Osteoblast (primary cell): ENCODE results near the gene TMEM141. TPM values are rescaled to one million over a fixed set of nuclear protein-coding genes. Genes with fewer than 3 reads are reported as not detected.

Experiments
- DNase-seq: peaks from one replicate; pipeline ENCODE4 v3.0.0; 2011; ENCODE audit warnings: low spot score, mixed read lengths; ENCODE audit not compliant: insufficient read length; ENCODE audit errors: missing footprints
- H2AFZ ChIP-seq: 2 replicates; pipeline ENCODE4 v1.6.0; 2011; ENCODE audit warnings: mild to moderate bottlenecking, low read length
- H3K27ac ChIP-seq: 2 replicates; pipeline ENCODE4 v1.5.1; 2011; ENCODE audit warnings: mild to moderate bottlenecking, low read depth, low read length, moderate library complexity
- H3K27me3 ChIP-seq: 2 replicates; pipeline ENCODE4 v1.6.0; 2012; ENCODE audit warnings: mild to moderate bottlenecking, control low read depth, inconsistent platforms, low read length, moderate library complexity; ENCODE audit not compliant: insufficient read depth
- H3K36me3 ChIP-seq: 2 replicates; pipeline ENCODE4 v1.5.1; 2011; ENCODE audit warnings: mild to moderate bottlenecking, low read length, control low read depth, moderate library complexity; ENCODE audit not compliant: insufficient read depth
- H3K4me1 ChIP-seq: 2 replicates; pipeline ENCODE4 v1.5.1; 2011; ENCODE audit warnings: mild to moderate bottlenecking, low read length, control low read depth, moderate library complexity; ENCODE audit not compliant: insufficient read depth
- H3K4me2 ChIP-seq: 2 replicates; pipeline ENCODE4 v1.6.0; 2011; ENCODE audit warnings: mild to moderate bottlenecking, low read length; ENCODE audit not compliant: insufficient read depth
- H3K4me3 ChIP-seq: fragments of 200-600 bp; sonication (generic); 3 replicates; pipeline ENCODE4 v1.5.1; 2012; ENCODE audit warnings: mild to moderate bottlenecking, low read length, inconsistent platforms; ENCODE audit not compliant: insufficient read depth
- H3K79me2 ChIP-seq: 2 replicates; pipeline ENCODE4 v1.6.0; 2012; ENCODE audit warnings: mild to moderate bottlenecking, low read length, control low read depth, inconsistent platforms; ENCODE audit not compliant: insufficient read depth
- H3K9me3 ChIP-seq: 2 replicates; pipeline ENCODE4 v1.5.1; 2011; ENCODE audit warnings: low read depth, low read length, control low read depth
- H4K20me1 ChIP-seq: 2 replicates; pipeline ENCODE4 v1.6.0; 2012; ENCODE audit warnings: mild to moderate bottlenecking, low read length, control low read depth; ENCODE audit not compliant: insufficient read depth
- total RNA-seq: library from RNA; depleted of rRNA; stranded (reverse); fragments of >200 nt; gene quantifications from 2 replicates; pipeline ENCODE4 v1.2.3, GENCODE V29; 2012
- TF ChIP-seq, protein P1 (sequence below): IDR thresholded peaks from 2 replicates; pipeline ENCODE4 v1.5.1; 2011; ENCODE audit warnings: mild to moderate bottlenecking, low read depth, low read length, moderate library complexity; ENCODE audit errors: extremely low read depth

The TMEM141 gene
- total RNA-seq, 1 donor: 39.8 TPM

GRCh38 chr9:136803551-136804508 is 12.7 kb downstream of the TMEM141 start:
- DNase-seq: peak; percentile 86
- peaks cover 10% of the 10 kb centered on the region for H3K4me1 ChIP-seq

DNA sequence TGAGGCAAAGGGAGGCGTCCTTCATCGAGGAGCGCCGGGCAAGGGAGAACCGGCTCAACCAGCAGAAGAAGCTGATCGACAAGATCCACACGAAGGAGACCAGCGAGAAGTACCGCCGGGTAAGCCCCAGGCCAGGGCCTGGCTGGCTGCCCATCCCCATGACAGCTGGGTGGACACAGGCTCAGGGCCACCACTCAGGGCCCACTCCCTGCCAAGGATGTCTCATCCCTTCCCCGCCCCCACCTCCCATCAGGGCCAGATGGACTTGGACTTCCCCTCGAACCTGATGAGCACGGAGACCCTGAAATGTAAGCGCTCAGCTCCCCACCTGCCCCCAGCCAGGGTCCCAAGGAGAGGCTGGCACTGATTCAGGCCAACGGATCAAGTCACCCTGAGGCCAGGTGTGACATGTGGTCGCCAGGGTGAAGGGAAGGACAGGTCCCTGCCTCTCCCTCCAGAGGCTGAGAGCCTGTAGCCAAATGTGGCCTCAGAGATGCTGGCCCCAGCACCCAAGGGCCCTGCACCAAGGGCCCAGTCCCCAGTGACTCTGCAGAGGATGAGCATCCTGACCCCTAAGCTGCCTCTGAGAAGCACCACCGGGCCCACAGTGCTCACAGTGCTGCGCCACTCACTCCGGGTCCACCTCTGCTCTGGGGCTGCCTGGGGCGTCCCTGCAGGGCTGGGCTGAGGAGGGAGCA is 13.5 kb downstream of the TMEM141 start:
- peaks cover 7% of the 10 kb centered on the region for H4K20me1 ChIP-seq
- H3K27ac ChIP-seq: no peak overlapping the region
- TF ChIP-seq, protein P1, sequence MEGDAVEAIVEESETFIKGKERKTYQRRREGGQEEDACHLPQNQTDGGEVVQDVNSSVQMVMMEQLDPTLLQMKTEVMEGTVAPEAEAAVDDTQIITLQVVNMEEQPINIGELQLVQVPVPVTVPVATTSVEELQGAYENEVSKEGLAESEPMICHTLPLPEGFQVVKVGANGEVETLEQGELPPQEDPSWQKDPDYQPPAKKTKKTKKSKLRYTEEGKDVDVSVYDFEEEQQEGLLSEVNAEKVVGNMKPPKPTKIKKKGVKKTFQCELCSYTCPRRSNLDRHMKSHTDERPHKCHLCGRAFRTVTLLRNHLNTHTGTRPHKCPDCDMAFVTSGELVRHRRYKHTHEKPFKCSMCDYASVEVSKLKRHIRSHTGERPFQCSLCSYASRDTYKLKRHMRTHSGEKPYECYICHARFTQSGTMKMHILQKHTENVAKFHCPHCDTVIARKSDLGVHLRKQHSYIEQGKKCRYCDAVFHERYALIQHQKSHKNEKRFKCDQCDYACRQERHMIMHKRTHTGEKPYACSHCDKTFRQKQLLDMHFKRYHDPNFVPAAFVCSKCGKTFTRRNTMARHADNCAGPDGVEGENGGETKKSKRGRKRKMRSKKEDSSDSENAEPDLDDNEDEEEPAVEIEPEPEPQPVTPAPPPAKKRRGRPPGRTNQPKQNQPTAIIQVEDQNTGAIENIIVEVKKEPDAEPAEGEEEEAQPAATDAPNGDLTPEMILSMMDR: no peak
- H3K4me2 ChIP-seq: no peak overlapping the region
- H3K9me3 ChIP-seq: no peaks in the 10 kb centered on the region
- H3K36me3 ChIP-seq: peaks cover 2% of the 10 kb centered on the region
- peaks cover 17% of the 10 kb centered on the region for H3K79me2 ChIP-seq
- H2AFZ ChIP-seq: no peak overlapping the region
- H3K4me3 ChIP-seq: no peak overlapping the region
- peaks cover 15% of the 10 kb centered on the region for H3K4me1 ChIP-seq
- H3K27me3 ChIP-seq: peaks cover 26% of the 10 kb centered on the region
- peak; percentile 65 for DNase-seq

More at GRCh38 chr9:136803551-136804508, 12.7 kb downstream of the TMEM141 start:
- Histone ChIP-seq H3K27ac (no peak overlapping the region), H4K20me1 (peaks cover 2% of the 10 kb centered on the region), H3K9me3 (no peaks in the 10 kb centered on the region), H3K27me3 (peaks cover 34% of the 10 kb centered on the region), H3K79me2 (peaks cover 9% of the 10 kb centered on the region), H3K4me2 (no peak overlapping the region), H3K36me3 (no peaks in the 10 kb centered on the region), H2AFZ (no peak overlapping the region), H3K4me3 (no peak overlapping the region)
- TF ChIP-seq, protein P1: no peak

DNA sequence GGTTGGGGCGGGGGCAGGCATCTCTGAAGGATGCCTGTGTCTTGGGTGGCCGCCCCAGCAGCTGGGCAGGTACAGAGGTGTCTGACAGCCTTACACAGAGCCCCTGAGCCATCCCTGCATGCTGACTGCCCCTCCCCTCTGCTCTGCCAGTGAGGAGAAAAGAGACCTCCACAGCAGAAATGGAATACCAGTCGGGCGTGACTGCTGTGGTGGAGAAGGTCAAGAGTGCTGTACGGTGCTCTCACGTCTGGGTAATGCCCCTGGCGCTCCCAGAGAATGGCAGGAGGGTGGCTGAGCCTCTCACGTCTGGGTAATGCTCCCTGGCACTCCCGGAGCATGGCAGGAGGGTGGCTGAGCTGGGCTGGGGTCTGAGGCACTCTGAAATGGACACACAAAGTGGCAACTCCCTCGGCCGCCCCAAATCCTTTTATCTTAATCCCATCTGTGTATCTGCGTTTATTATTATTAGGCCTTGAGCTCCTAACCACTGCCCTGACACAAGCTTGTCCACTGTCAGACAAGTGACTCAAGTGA is 14.1 kb downstream of the TMEM141 start:
- peaks cover 8% of the 10 kb centered on the region for H3K36me3 ChIP-seq
- H4K20me1 ChIP-seq: peaks cover 11% of the 10 kb centered on the region
- no peak overlapping the region for H3K4me2 ChIP-seq
- H3K27ac ChIP-seq: no peak overlapping the region
- no peak overlapping the region for H2AFZ ChIP-seq
- TF ChIP-seq, protein P1: no peak
- H3K4me1 ChIP-seq: peaks cover 17% of the 10 kb centered on the region
- H3K79me2 ChIP-seq: peaks cover 24% of the 10 kb centered on the region
- H3K27me3 ChIP-seq: peaks cover 22% of the 10 kb centered on the region
- H3K9me3 ChIP-seq: no peaks in the 10 kb centered on the region
- DNase-seq: peak; percentile 55
- no peak overlapping the region for H3K4me3 ChIP-seq
